BLaER1 (cell line): ENCODE results near the gene ATP5MG.

Experiments
- H3K27ac ChIP-seq: shearing (Covaris generic); formaldehyde crosslinking; 2 replicates; pipeline ENCODE4 v1.8.1; 2022
- H3K27me3 ChIP-seq: shearing (Covaris generic); formaldehyde crosslinking; 2 replicates; pipeline ENCODE4 v1.8.1; 2022
- H3K36me3 ChIP-seq: shearing (Covaris generic); formaldehyde crosslinking; 2 replicates; pipeline ENCODE4 v1.8.1; 2022
- H3K4me1 ChIP-seq: shearing (Covaris generic); formaldehyde crosslinking; 2 replicates; pipeline ENCODE4 v1.8.1; 2022
- H3K4me2 ChIP-seq: shearing (Covaris generic); formaldehyde crosslinking; 2 replicates; pipeline ENCODE4 v1.8.1; 2022
- H3K4me3 ChIP-seq: shearing (Covaris generic); formaldehyde crosslinking; 2 replicates; pipeline ENCODE4 v1.8.1; 2022
- H3K9ac ChIP-seq: shearing (Covaris generic); formaldehyde crosslinking; 2 replicates; pipeline ENCODE4 v1.8.1; 2022
- H3K9me3 ChIP-seq: shearing (Covaris generic); formaldehyde crosslinking; 2 replicates; pipeline ENCODE4 v1.8.1; 2022
- H4K20me1 ChIP-seq: shearing (Covaris generic); formaldehyde crosslinking; 2 replicates; pipeline ENCODE4 v1.8.1; 2022
- Cebpa-rat ChIP-seq: shearing (Covaris generic); IDR thresholded peaks from 2 replicates; pipeline ENCODE4 v1.8.1; 2022

ATP5MG gene, protein sequence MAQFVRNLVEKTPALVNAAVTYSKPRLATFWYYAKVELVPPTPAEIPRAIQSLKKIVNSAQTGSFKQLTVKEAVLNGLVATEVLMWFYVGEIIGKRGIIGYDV

DNA sequence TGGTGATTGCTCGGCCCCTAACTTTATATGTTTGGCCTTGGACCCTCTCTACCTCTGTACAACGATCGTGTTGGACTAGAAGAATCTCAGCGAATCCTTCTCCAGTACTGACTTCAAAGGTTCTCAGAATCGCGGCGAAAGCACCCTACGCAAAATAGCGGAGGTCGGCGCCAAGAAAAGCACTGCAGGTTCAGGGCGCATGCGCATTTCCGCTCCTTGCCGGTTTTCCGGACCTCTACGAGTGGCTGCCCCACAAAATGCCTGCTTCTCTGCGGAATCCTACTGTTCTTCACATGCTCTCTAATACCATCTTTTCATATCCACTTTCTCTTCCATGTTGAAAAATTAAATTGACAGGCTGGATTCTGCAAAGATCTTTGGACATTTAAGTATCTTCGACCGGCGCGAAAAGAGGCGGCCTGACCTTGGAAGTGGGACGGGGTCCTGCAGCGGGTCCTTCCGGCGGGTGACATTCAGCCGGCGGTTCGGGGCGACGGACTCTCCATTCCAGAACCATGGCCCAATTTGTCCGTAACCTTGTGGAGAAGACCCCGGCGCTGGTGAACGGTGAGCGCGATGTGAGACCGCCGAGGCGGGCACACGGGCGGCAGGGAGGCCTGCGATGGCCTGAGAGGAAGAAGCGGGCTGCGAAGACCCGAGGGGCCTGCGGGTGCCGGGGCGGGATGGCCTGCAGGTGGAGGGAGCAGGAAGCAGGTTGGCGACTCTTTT, at the start of gene ATP5MG:
ATP5MG (plus strand) TSS at position 456 of the 729 bp plus-strand sequence; CDS start at position 516, 60 bp downstream.
- Histone ChIP-seq H3K9ac (peak within 1 kb of the TSS; percentile 93), H3K4me2 (peak within 1 kb of the TSS; percentile 79), H3K4me1 (peaks cover 49% of the 10 kb centered on the region), H3K36me3 (peaks cover 59% of the 10 kb centered on the region), H4K20me1 (peaks cover 48% of the 10 kb centered on the region), H3K4me3 (peak within 1 kb of the TSS; percentile 92), H3K27ac (peak within 1 kb of the TSS; percentile 94), H3K9me3 (no peaks in the 10 kb centered on the region), H3K27me3 (no peaks in the 10 kb centered on the region)
- no peak for TF ChIP-seq Cebpa-rat

DNA sequence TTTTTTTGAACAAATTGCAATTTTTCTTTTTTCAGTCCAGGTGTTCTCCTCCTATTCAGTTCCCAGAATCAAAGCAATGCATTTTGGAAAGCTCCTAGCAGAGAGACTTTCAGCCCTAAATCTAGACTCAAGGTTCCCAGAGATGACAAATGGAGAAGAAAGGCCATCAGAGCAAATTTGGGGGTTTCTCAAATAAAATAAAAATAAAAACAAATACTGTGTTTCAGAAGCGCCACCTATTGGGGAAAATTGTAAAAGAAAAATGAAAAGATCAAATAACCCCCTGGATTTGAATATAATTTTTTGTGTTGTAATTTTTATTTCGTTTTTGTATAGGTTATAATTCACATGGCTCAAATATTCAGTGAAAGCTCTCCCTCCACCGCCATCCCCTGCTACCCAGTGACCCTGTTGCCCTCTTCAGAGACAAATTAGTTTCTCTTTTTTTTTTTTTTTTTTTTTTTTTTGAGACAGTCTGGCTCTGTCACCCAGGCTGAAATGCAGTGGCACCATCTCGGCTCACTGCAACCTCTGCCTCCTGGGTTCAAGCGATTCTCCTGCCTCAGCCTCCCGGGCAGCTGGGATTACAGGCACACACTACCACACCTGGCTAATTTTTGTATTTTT, 48.2 kb upstream of the ATP5MG start:
- H3K4me3 ChIP-seq: no peak overlapping the region

DNA sequence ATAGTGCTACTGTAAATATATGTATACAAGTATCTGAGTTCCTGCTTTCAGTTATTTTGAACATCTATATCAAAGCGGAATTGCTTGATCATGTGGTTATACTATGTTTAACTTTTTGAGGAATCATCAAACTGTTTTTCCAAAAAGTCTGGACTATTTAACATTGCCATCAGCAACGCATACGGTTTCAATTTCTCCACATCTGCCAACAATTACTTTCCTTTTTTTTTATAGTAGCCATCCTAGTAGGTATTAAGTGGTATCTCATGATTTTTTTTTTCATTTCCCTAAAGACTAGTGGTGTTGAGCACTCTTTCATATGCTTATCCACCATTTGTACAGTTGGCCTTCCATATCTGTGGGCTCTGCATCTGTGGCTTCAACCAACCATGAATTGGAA, 43.3 kb upstream of the ATP5MG start:
- TF ChIP-seq Cebpa-rat: no peak
- no peak overlapping the region for H3K27ac ChIP-seq
- H3K27me3 ChIP-seq: no peaks in the 10 kb centered on the region
- peaks cover 15% of the 10 kb centered on the region; the same call in 1 of the 2 replicates for H4K20me1 ChIP-seq
- no peak overlapping the region for H3K9ac ChIP-seq
- 0 out of 2 replicates have a peak, but pooled peaks cover 9% of the 10 kb centered on the region for H3K36me3 ChIP-seq
- no peaks in the 10 kb centered on the region for H3K9me3 ChIP-seq
- no peak overlapping the region for H3K4me3 ChIP-seq
- H3K4me1 ChIP-seq: peaks cover 24% of the 10 kb centered on the region
- no peak overlapping the region for H3K4me2 ChIP-seq

More for the DNA sequence above, 48.2 kb upstream of the ATP5MG start:
- no peaks in the 10 kb centered on the region for H3K4me1 ChIP-seq
- H3K9me3 ChIP-seq: no peaks in the 10 kb centered on the region
- H3K27ac ChIP-seq: no peak overlapping the region
- TF ChIP-seq Cebpa-rat: no peak
- H3K27me3 ChIP-seq: no peaks in the 10 kb centered on the region
- no peak overlapping the region for H3K4me2 ChIP-seq
- H3K9ac ChIP-seq: no peak overlapping the region
- H4K20me1 ChIP-seq: no peaks in the 10 kb centered on the region
- H3K36me3 ChIP-seq: no peaks in the 10 kb centered on the region

DNA sequence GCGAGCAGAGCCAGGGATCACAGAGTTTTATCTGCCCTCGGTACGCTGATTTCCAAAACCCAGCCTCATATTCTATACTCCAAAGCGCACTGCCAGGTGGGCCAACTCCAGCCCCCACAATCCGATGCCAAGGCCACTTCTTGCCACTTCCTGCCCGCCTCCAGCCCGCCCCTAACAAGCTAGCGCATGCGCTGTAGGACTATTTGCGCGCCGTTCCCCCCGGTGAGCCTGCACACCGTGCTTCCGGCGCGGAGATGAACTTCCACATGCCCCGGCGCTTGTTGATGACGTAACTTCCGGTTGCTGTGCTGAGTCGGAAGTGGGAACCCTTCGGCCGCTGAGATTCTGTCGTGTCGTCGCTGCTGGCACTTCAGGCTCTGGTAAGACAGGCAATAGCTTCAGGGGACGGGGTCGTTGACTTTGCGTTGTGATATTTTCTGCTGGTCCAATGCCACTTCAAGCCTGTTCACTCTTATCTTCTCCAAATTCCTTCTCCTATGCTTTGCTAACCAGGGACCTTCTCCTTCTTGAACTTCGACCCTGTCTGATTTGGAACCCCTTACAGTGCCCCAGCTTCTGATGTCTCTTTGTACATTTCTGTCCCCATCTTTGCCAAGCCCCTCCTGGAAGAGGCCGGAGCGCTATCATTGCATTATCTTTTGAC, 42.0 kb upstream of the ATP5MG start, which contains the start of gene UBE4A:
UBE4A (plus strand) TSS at position 306 of the 664 bp plus-strand sequence. CDS start 5,481 bp downstream, outside the sequence.
- Histone ChIP-seq H3K9me3 (no peaks in the 10 kb centered on the region), H3K36me3 (peaks cover 18% of the 10 kb centered on the region; the same call in 1 of the 2 replicates), H3K4me2 (peak within 1 kb of the TSS; percentile 93), H3K9ac (peak within 1 kb of the TSS; percentile 84), H3K27me3 (no peaks in the 10 kb centered on the region), H3K4me1 (peaks cover 24% of the 10 kb centered on the region), H4K20me1 (peaks cover 25% of the 10 kb centered on the region; the same call in 1 of the 2 replicates), H3K27ac (peak within 1 kb of the TSS; percentile 70), H3K4me3 (peak within 1 kb of the TSS; percentile 81)
- TF ChIP-seq Cebpa-rat: peak; percentile 45; the same call in 1 of the 2 replicates

DNA sequence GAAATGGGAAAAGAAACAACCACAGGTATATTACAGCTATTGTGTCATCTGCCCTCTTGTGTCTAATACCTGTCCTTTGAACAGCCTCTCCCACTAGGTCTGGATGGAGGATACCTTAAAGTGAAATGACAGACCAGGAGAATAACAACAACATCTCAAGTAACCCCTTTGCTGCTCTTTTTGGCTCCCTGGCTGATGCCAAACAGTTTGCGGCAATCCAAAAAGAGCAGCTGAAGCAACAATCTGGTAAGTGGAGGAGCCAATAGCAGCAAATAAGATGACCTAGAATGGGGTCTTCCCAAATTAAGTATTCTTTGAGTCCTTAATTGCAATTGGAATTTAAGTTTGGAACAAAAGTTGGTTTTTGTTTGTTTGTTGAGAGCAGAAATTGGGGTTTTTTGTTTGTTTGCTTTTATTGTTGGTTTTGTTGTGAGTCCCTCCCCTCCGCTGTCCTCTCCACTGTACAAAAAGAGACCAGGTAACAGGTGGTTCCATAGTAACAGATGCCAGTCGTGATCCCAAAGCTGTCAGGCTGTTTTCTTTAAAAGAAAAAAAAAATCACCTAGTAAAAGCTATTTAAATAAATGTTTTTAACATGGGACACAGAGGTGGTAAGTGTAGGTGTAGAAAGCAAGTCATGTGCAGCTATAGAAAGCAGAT, 36.3 kb upstream of the ATP5MG start:
- Histone ChIP-seq H3K27ac (no peak overlapping the region), H4K20me1 (peaks cover 35% of the 10 kb centered on the region; the same call in 1 of the 2 replicates), H3K36me3 (peaks cover 72% of the 10 kb centered on the region), H3K9ac (no peak overlapping the region), H3K4me3 (no peak overlapping the region), H3K27me3 (no peaks in the 10 kb centered on the region), H3K4me2 (no peak overlapping the region), H3K9me3 (no peaks in the 10 kb centered on the region), H3K4me1 (peaks cover 16% of the 10 kb centered on the region)
- no peak for TF ChIP-seq Cebpa-rat

DNA sequence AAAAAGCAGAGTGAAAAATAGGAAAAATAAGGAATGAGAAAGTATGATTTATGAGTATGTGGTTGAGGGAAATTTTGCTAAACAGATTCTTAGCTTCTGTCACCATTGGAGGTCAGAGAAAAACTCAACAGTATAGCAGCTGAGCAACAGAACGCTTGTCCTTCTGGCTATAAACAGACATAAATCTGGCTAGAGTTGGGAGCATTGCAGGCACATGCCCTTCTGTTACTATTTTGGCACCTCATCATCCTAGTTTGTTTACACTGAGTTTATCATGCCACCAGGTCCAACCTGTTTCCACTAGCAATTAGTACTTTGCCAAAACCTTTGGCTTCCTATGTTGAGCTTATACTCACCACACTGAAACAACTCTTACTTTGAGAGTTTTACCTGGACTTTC, 35.1 kb upstream of the ATP5MG start:
- H3K9ac ChIP-seq: no peak overlapping the region
- peaks cover 5% of the 10 kb centered on the region; the same call in 1 of the 2 replicates for H3K4me1 ChIP-seq
- H3K27ac ChIP-seq: no peak overlapping the region
- H4K20me1 ChIP-seq: peaks cover 35% of the 10 kb centered on the region; the same call in 1 of the 2 replicates
- no peaks in the 10 kb centered on the region for H3K9me3 ChIP-seq
- TF ChIP-seq Cebpa-rat: no peak
- H3K4me3 ChIP-seq: no peak overlapping the region
- peaks cover 84% of the 10 kb centered on the region for H3K36me3 ChIP-seq
- H3K4me2 ChIP-seq: no peak overlapping the region
- no peaks in the 10 kb centered on the region for H3K27me3 ChIP-seq

DNA sequence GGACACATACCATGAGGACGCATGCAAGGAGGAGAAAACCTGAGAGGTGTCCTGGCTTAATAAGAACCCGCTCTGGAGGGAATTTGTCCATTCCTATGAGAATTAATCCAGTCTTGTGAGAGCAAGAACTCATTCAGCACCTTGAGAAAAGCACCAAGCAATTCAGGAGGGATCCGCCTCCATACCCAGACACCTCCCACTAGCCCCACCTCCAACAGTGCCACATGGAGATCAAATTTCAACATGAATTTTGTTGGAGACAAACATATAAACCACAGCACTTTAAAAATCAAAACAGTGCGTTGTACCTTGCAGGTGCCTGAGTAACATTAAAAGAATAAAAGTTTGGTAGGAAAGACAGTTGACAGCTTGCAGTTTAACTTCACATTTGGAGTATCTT, 30.6 kb upstream of the ATP5MG start:
- peaks cover 97% of the 10 kb centered on the region for H3K36me3 ChIP-seq
- no peaks in the 10 kb centered on the region for H3K27me3 ChIP-seq
- H3K4me1 ChIP-seq: no peaks in the 10 kb centered on the region
- no peak overlapping the region for H3K4me2 ChIP-seq
- H3K9me3 ChIP-seq: no peaks in the 10 kb centered on the region
- H3K9ac ChIP-seq: no peak overlapping the region
- no peak for TF ChIP-seq Cebpa-rat
- H4K20me1 ChIP-seq: no peaks in the 10 kb centered on the region
- H3K4me3 ChIP-seq: no peak overlapping the region
- no peak overlapping the region for H3K27ac ChIP-seq

DNA sequence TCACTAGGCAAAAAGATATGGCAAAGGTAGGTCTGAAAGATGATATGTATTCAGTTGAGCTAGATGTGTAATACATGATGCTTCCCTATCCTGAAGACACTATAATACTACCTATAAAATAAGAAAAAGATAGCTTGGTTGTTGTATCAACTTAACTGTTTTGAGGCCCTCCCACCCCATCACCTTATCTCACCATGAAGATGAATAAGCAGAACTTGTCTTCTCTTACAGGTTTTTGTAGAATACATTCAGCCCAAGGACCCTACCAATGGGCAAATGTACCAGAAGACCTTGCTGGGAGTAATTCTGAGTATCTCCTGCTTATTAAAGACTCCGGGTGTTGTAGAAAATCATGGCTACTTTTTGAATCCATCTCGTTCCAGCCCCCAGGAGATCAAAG, 28.1 kb upstream of the ATP5MG start:
- Histone ChIP-seq H3K27ac (no peak overlapping the region), H3K9ac (no peak overlapping the region), H3K36me3 (peaks cover 97% of the 10 kb centered on the region), H3K4me1 (no peaks in the 10 kb centered on the region), H4K20me1 (no peaks in the 10 kb centered on the region), H3K4me2 (no peak overlapping the region), H3K27me3 (no peaks in the 10 kb centered on the region), H3K9me3 (no peaks in the 10 kb centered on the region), H3K4me3 (no peak overlapping the region)
- no peak for TF ChIP-seq Cebpa-rat

DNA sequence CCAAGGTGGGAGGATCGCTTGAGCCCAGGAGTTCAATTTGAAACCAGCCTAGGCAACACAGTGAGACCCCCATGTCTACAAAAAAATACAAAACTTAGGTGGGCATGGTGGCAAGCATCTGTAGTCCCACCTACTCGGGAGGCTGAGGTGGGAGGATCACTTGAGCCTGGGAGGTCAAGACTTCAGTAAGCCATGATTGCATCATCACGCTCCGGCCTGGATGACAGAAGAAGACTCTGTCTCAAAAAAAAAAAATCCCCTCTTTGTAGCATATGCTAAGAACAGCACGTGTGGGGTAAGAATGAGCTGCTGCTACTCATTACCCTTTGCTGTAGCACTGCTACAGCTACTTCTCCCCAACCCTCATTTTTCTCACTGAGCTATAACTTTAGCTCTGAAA, 27.5 kb upstream of the ATP5MG start:
- no peak overlapping the region for H3K4me2 ChIP-seq
- no peak overlapping the region for H3K9ac ChIP-seq
- H3K27ac ChIP-seq: no peak overlapping the region
- H3K4me1 ChIP-seq: no peaks in the 10 kb centered on the region
- TF ChIP-seq Cebpa-rat: peak; percentile 20; the same call in 1 of the 2 replicates
- no peaks in the 10 kb centered on the region for H3K9me3 ChIP-seq
- no peak overlapping the region for H3K4me3 ChIP-seq
- H3K36me3 ChIP-seq: peaks cover 97% of the 10 kb centered on the region
- no peaks in the 10 kb centered on the region for H4K20me1 ChIP-seq
- no peaks in the 10 kb centered on the region for H3K27me3 ChIP-seq
